ENCODE results near the gene OAS2. TPM values are rescaled to one million over a fixed set of nuclear protein-coding genes. Genes with fewer than 3 reads are reported as not detected.

The OAS2 gene
- total RNA-seq, 2 donors from 2014 or later = 35.4 to 45.3 TPM

GRCh38 chr12:112997506-112997905 lies 19.2 kb downstream of the OAS2 start:
- no peak overlapping the region for H3K27ac Mint-ChIP-seq
- peaks cover 23% of the 10 kb centered on the region for H3K36me3 Mint-ChIP-seq (ENCODE audit: low read depth)
- H3K4me3 Mint-ChIP-seq = no peak overlapping the region

GRCh38 chr12:112998987-112999767 lies 20.9 kb downstream of the OAS2 start:
- peaks cover 28% of the 10 kb centered on the region for H3K36me3 Mint-ChIP-seq (ENCODE audit: low read depth)

More at GRCh38 chr12:112997506-112997905, 19.2 kb downstream of the OAS2 start:
- no peaks in the 10 kb centered on the region for H3K9me3 ChIP-seq (ENCODE audit: control insufficient read depth, low read length, poor library complexity, severe bottlenecking)
- H3K27me3 Mint-ChIP-seq = no peaks in the 10 kb centered on the region
- no peak for ATAC-seq
- H3K4me1 Mint-ChIP-seq = peaks cover 9% of the 10 kb centered on the region
- DNase-seq = no peak

GRCh38 chr12:113000433-113000832 lies 22.1 kb downstream of the OAS2 start:
- no peak overlapping the region for H3K4me3 Mint-ChIP-seq
- H3K36me3 Mint-ChIP-seq (ENCODE audit: low read depth) = peaks cover 24% of the 10 kb centered on the region
- H3K4me1 Mint-ChIP-seq = peaks cover 3% of the 10 kb centered on the region
- no peaks in the 10 kb centered on the region for H3K27me3 Mint-ChIP-seq
- no peaks in the 10 kb centered on the region for H3K9me3 ChIP-seq (ENCODE audit: control insufficient read depth, low read length, poor library complexity, severe bottlenecking)
- no peak overlapping the region for H3K27ac Mint-ChIP-seq
- no peak for DNase-seq
- ATAC-seq = no peak

More at GRCh38 chr12:112998987-112999767, 20.9 kb downstream of the OAS2 start:
- peak; percentile 39 for ATAC-seq
- no peaks in the 10 kb centered on the region for H3K9me3 ChIP-seq (ENCODE audit: control insufficient read depth, low read length, poor library complexity, severe bottlenecking)
- H3K27me3 Mint-ChIP-seq = no peaks in the 10 kb centered on the region
- DNase-seq = no peak
- peaks cover 7% of the 10 kb centered on the region for H3K4me1 Mint-ChIP-seq
- H3K4me3 Mint-ChIP-seq = no peak overlapping the region
- peak overlapping the region; percentile 61 for H3K27ac Mint-ChIP-seq

DNA sequence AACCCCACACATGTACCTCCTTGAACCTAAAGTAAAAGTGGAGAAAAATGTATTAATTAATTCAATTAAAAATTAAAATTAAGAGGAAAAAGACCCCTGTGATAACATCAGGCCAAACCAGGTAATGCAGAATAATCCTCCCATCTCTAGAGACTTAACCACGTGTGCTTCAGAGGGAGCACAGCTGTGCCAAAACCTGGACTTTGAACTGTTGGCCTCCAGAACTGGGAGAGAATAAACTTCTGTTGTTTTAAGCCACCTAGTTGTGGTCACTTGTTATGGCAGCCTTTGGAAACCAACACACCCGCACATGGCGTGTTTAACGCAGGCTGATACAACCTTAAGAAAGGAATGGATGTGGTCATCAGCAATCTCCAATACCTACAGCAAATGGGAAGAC lies 23.8 kb downstream of the OAS2 start:
- no peaks in the 10 kb centered on the region for H3K27me3 Mint-ChIP-seq
- no peak for DNase-seq
- H3K9me3 ChIP-seq (ENCODE audit: control insufficient read depth, low read length, poor library complexity, severe bottlenecking) = no peaks in the 10 kb centered on the region
- H3K4me3 Mint-ChIP-seq = no peak overlapping the region
- peaks cover 3% of the 10 kb centered on the region for H3K4me1 Mint-ChIP-seq
- no peak for ATAC-seq
- H3K27ac Mint-ChIP-seq = no peak overlapping the region
- H3K36me3 Mint-ChIP-seq (ENCODE audit: low read depth) = peaks cover 22% of the 10 kb centered on the region

- no peaks in the 10 kb centered on the region for H3K27me3 Mint-ChIP-seq
- H3K4me1 Mint-ChIP-seq = peaks cover 3% of the 10 kb centered on the region
- no peak overlapping the region for H3K4me3 Mint-ChIP-seq
- DNase-seq = no peak
- peaks cover 18% of the 10 kb centered on the region for H3K36me3 Mint-ChIP-seq (ENCODE audit: low read depth)
- no peak for ATAC-seq
- no peak overlapping the region for H3K27ac Mint-ChIP-seq
- no peaks in the 10 kb centered on the region for H3K9me3 ChIP-seq (ENCODE audit: control insufficient read depth, low read length, poor library complexity, severe bottlenecking)
Measured at GRCh38 chr12:113002676-113003075, 24.4 kb downstream of the OAS2 start.

- no peak overlapping the region for H3K4me3 Mint-ChIP-seq
- peaks cover 16% of the 10 kb centered on the region for H3K36me3 Mint-ChIP-seq (ENCODE audit: low read depth)
- H3K27ac Mint-ChIP-seq = no peak overlapping the region
- no peaks in the 10 kb centered on the region for H3K27me3 Mint-ChIP-seq
- DNase-seq = no peak
- no peaks in the 10 kb centered on the region for H3K9me3 ChIP-seq (ENCODE audit: control insufficient read depth, low read length, poor library complexity, severe bottlenecking)
- no peak for ATAC-seq
- peaks cover 3% of the 10 kb centered on the region for H3K4me1 Mint-ChIP-seq
Measured at GRCh38 chr12:113003636-113004035, 25.3 kb downstream of the OAS2 start.

DNA sequence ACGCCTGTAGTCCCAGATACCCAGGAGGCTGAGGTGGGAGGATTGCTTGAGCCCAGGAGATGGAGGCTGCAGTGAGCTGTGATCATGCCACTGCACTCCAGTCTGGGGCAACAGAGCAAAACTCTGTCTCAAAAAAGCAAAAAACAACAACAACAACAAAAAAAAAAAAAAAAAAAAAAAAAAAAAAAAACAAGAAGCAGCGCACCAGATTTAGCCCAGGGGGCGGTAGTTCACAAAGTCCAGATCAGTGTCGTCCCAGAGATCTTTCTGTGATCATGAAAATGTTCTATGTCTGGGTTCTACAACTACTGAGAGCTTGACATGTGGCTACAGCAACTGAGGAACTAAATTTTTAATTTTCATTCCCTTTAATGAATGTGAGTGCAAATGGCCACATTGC lies 27.4 kb downstream of the OAS2 start:
- H3K9me3 ChIP-seq (ENCODE audit: control insufficient read depth, low read length, poor library complexity, severe bottlenecking) = peaks cover 3% of the 10 kb centered on the region
- Mint-ChIP-seq H3K27me3 (no peaks in the 10 kb centered on the region), H3K36me3 (ENCODE audit: low read depth) (peaks cover 13% of the 10 kb centered on the region), H3K4me3 (no peak overlapping the region), H3K4me1 (no peaks in the 10 kb centered on the region), H3K27ac (no peak overlapping the region)
- ATAC-seq (no peak), DNase-seq (no peak)

- no peak for DNase-seq
- Mint-ChIP-seq H3K27me3 (no peaks in the 10 kb centered on the region), H3K4me3 (no peak overlapping the region), H3K36me3 (ENCODE audit: low read depth) (peaks cover 16% of the 10 kb centered on the region), H3K4me1 (no peaks in the 10 kb centered on the region), H3K27ac (no peak overlapping the region)
- H3K9me3 ChIP-seq (ENCODE audit: control insufficient read depth, low read length, poor library complexity, severe bottlenecking) = peaks cover 3% of the 10 kb centered on the region
- no peak for ATAC-seq
Measured at GRCh38 chr12:113006206-113006605, 27.9 kb downstream of the OAS2 start.

- ATAC-seq = no peak
- Mint-ChIP-seq H3K4me1 (no peaks in the 10 kb centered on the region), H3K27ac (no peak overlapping the region), H3K27me3 (no peaks in the 10 kb centered on the region), H3K4me3 (no peak overlapping the region), H3K36me3 (ENCODE audit: low read depth) (peaks cover 13% of the 10 kb centered on the region)
- H3K9me3 ChIP-seq (ENCODE audit: control insufficient read depth, low read length, poor library complexity, severe bottlenecking) = peaks cover 3% of the 10 kb centered on the region
- no peak for DNase-seq
Measured at GRCh38 chr12:113006641-113007040, 28.3 kb downstream of the OAS2 start.

- H3K9me3 ChIP-seq (ENCODE audit: control insufficient read depth, low read length, poor library complexity, severe bottlenecking) = peaks cover 3% of the 10 kb centered on the region
- Mint-ChIP-seq H3K4me3 (no peak overlapping the region), H3K27ac (no peak overlapping the region), H3K36me3 (ENCODE audit: low read depth) (peaks cover 13% of the 10 kb centered on the region), H3K4me1 (no peaks in the 10 kb centered on the region), H3K27me3 (no peaks in the 10 kb centered on the region)
- no peak for DNase-seq
- ATAC-seq = no peak
Measured at GRCh38 chr12:113007166-113007565, 28.8 kb downstream of the OAS2 start.

- Mint-ChIP-seq H3K27ac (no peak overlapping the region), H3K4me3 (no peak overlapping the region), H3K4me1 (no peaks in the 10 kb centered on the region), H3K36me3 (ENCODE audit: low read depth) (peaks cover 8% of the 10 kb centered on the region), H3K27me3 (no peaks in the 10 kb centered on the region)
- no peak for ATAC-seq
- no peak for DNase-seq
- H3K9me3 ChIP-seq (ENCODE audit: control insufficient read depth, low read length, poor library complexity, severe bottlenecking) = peaks cover 3% of the 10 kb centered on the region
Measured at GRCh38 chr12:113010701-113011100, 32.4 kb downstream of the OAS2 start.

- Mint-ChIP-seq H3K4me3 (no peak overlapping the region), H3K36me3 (ENCODE audit: low read depth) (peaks cover 6% of the 10 kb centered on the region), H3K27ac (no peak overlapping the region), H3K4me1 (no peaks in the 10 kb centered on the region), H3K27me3 (no peaks in the 10 kb centered on the region)
- ATAC-seq (no peak), DNase-seq (no peak)
- H3K9me3 ChIP-seq (ENCODE audit: control insufficient read depth, low read length, poor library complexity, severe bottlenecking) = peaks cover 3% of the 10 kb centered on the region
Measured at GRCh38 chr12:113014565-113014964, 36.2 kb downstream of the OAS2 start.

DNA sequence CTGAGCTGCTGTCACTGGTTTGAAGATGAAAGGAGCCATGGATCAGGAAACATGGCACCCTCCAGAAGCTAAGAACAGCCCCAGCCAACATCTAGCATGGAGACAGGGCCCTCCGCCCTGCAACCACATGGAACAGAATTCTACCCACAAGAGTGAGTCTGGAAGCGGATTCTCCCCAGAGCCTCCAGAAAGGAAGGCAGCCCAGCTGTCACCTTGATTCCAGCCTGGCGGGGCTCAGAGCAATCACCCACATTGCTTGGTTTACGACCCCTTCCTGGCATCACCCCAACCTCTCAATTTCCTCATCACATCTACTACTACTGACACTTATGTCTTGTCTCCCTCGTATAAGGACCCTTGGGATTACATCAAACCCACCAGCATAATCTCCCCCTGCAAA lies 38.5 kb downstream of the OAS2 start:
- H3K4me1 Mint-ChIP-seq = no peaks in the 10 kb centered on the region
- ATAC-seq (no peak), DNase-seq (no peak)
- no peaks in the 10 kb centered on the region for H3K9me3 ChIP-seq (ENCODE audit: control insufficient read depth, low read length, poor library complexity, severe bottlenecking)
- no peak overlapping the region for H3K4me3 Mint-ChIP-seq
- no peaks in the 10 kb centered on the region for H3K36me3 Mint-ChIP-seq (ENCODE audit: low read depth)
- H3K27me3 Mint-ChIP-seq = no peaks in the 10 kb centered on the region
- H3K27ac Mint-ChIP-seq = no peak overlapping the region

DNA sequence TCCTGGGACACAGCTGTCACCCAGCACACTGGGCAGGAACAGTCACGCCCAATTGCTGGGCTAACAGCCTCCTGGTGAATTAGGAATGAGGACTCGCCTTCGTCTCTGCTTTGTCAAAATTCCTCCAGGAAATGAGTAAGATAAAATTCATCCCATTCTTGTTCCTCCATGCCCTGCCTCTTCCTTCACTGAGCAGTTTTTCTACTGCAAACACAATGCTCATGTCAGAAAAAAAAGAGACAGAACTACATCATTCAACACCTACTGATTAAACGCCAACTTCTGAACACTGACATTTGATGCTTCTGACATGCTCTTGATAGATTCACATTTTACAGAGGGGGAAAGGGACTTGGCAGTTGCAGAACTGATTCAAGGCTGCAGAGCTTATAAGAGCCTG lies 40.7 kb downstream of the OAS2 start:
- no peak for ATAC-seq
- DNase-seq = no peak
- Mint-ChIP-seq H3K27me3 (peaks cover 4% of the 10 kb centered on the region), H3K4me1 (peaks cover 3% of the 10 kb centered on the region), H3K4me3 (no peak overlapping the region), H3K27ac (no peak overlapping the region), H3K36me3 (ENCODE audit: low read depth) (no peaks in the 10 kb centered on the region)
- no peaks in the 10 kb centered on the region for H3K9me3 ChIP-seq (ENCODE audit: control insufficient read depth, low read length, poor library complexity, severe bottlenecking)

Data from T-helper 17 cell (primary cell).